ENCODE results near the gene SDR39U1. TPM values are rescaled to one million over a fixed set of nuclear protein-coding genes. Genes with fewer than 3 reads are reported as not detected.
"Not testable (repeated sequence)": the region's sequence is repeated elsewhere in the genome, so short reads cannot be mapped to it uniquely, and the experiment has no call there.

SDR39U1 gene
- total and polyA plus RNA-seq, 10 of the 15 experiments (the other 5 are each of a cell fraction or from before 2014, with no cell fraction given) = 14.0 to 89.3 (median 42.2) TPM

- Histone ChIP-seq H3K27ac (ENCODE audit: control insufficient read depth, insufficient read depth) (no peak overlapping the region), H3K27me3 (replicated peaks in 1 of 2; ENCODE audit: control insufficient read depth in 2 of 2, insufficient read depth in 2 of 2, low read length in 1 of 2) (no peaks in the 10 kb centered on the region), H3K79me2 (ENCODE audit: control insufficient read depth, insufficient read depth, low read length) (no peaks in the 10 kb centered on the region), H3K4me2 (ENCODE audit: control insufficient read depth, insufficient read depth) (no peak overlapping the region), H3K4me1 (ENCODE audit: control insufficient read depth, insufficient read depth, low read length) (no peaks in the 10 kb centered on the region), H2AFZ (ENCODE audit: control insufficient read depth, low read depth, low read length) (no peak overlapping the region), H3K9me3 (replicated peaks; ENCODE audit: control insufficient read depth, insufficient read depth, low read length) (no peaks in the 10 kb centered on the region), H3K36me3 (ENCODE audit: control insufficient read depth in 2 of 2, insufficient read depth in 2 of 2, low read length in 1 of 2) (no peaks in the 10 kb centered on the region; a peak in 1 of 4 replicates), H3K4me3 (no peak overlapping the region), H4K20me1 (ENCODE audit: control insufficient read depth, insufficient read depth) (no peaks in the 10 kb centered on the region), H3K9ac (ENCODE audit: control insufficient read depth, insufficient read depth, low read length) (no peak overlapping the region)
- ChIA-PET RAD21 (ENCODE audit: unreplicated experiment) (no interaction called here), POLR2A (no interaction called here), CTCF (no interaction called here), SMC1A (ENCODE audit: uncharacterized antibody, unreplicated experiment) (interaction anchor here (0.6 kb wide), 1 partner anchor 31 kb away, joined by 3 read pairs; no protein-coding TSS in a partner anchor)
- TF ChIP-seq LARP7 (IDR thresholded peaks at IDR 0.05) (no peak), CREB1 (IDR thresholded peaks at IDR 0.05; ENCODE audit: low read depth) (no peak), STAT1 (conservative IDR thresholded peaks at IDR 0.05) (no peak), RBBP5 (conservative IDR thresholded peaks at IDR 0.05) (no peak), GATAD2B (conservative IDR thresholded peaks at IDR 0.05; ENCODE audit: low read depth) (no peak), SIX5 (IDR thresholded peaks at IDR 0.05; ENCODE audit: low read depth, low read length, severe bottlenecking) (no peak), NKRF (conservative IDR thresholded peaks at IDR 0.05) (no peak), MXI1 (IDR thresholded peaks at IDR 0.05; ENCODE audit: low read depth, low read length) (no peak), BMI1 (IDR thresholded peaks at IDR 0.05; ENCODE audit: borderline replicate concordance) (no peak), RAD21 (IDR thresholded peaks at IDR 0.05; ENCODE audit: insufficient read depth, low read depth, low read length) (no peak), SPI1 (IDR thresholded peaks at IDR 0.05; ENCODE audit: borderline replicate concordance, insufficient read depth, low read depth, low read length) (no peak), SMAD5 (IDR thresholded peaks at IDR 0.05; ENCODE audit: low read depth) (no peak), EED (IDR thresholded peaks at IDR 0.05; ENCODE audit: low read depth) (no peak)
- no peak for ATAC-seq
- no TSS peak for BruUV-seq (replicated peaks)
- intact Hi-C loops (cut with micrococcal nuclease; ENCODE audit: unreplicated experiment) = no loop called here
- no peak for FAIRE-seq
- in situ Hi-C loops (cut with MboI) = loop anchor here (10.0 kb wide), 1 partner anchor 212 kb away; no protein-coding TSS in a partner anchor
- WGBS (ENCODE audit: insufficient coverage, insufficient replicate concordance, low lambda C conversion rate, missing lambda C conversion rate) = 65% methylated on average over 12 of the region's 12 CpGs
- DNase-seq (ENCODE audit: low read depth, low spot score) = no peak
These were observed 30.6 kb upstream of the SDR39U1 start for GRCh38 chr14:24473211-24473610.

- H4K20me1 ChIP-seq (ENCODE audit: control insufficient read depth, insufficient read depth); FAIRE-seq; RAD21 ChIA-PET (ENCODE audit: unreplicated experiment); H3K9me3 ChIP-seq (replicated peaks; ENCODE audit: control insufficient read depth, insufficient read depth, low read length); ATAC-seq; H3K79me2 ChIP-seq (ENCODE audit: control insufficient read depth, insufficient read depth, low read length); H3K27ac ChIP-seq (ENCODE audit: control insufficient read depth, insufficient read depth); intact Hi-C loops (cut with micrococcal nuclease; ENCODE audit: unreplicated experiment); H3K4me1 ChIP-seq (ENCODE audit: control insufficient read depth, insufficient read depth, low read length); H3K27me3 ChIP-seq (replicated peaks in 1 of 2; ENCODE audit: control insufficient read depth in 2 of 2, insufficient read depth in 2 of 2, low read length in 1 of 2); DNase-seq (ENCODE audit: low read depth, low spot score); H3K4me3 ChIP-seq; H3K36me3 ChIP-seq (ENCODE audit: control insufficient read depth in 2 of 2, insufficient read depth in 2 of 2, low read length in 1 of 2); POLR2A ChIA-PET; H3K4me2 ChIP-seq (ENCODE audit: control insufficient read depth, insufficient read depth); H2AFZ ChIP-seq (ENCODE audit: control insufficient read depth, low read depth, low read length); BruUV-seq (replicated peaks); H3K9ac ChIP-seq (ENCODE audit: control insufficient read depth, insufficient read depth, low read length): not testable (repeated sequence)
- no CpG with 5 or more reads among the region's 2 CpGs for WGBS (ENCODE audit: insufficient coverage, insufficient replicate concordance, low lambda C conversion rate, missing lambda C conversion rate)
- in situ Hi-C loops (cut with MboI) = loop anchor here (10.0 kb wide), 1 partner anchor 214 kb away; no protein-coding TSS in a partner anchor
- ChIA-PET SMC1A (ENCODE audit: uncharacterized antibody, unreplicated experiment) (interaction anchor here (1.1 kb wide), 1 partner anchor 10 kb away, joined by 3 read pairs; no protein-coding TSS in a partner anchor), CTCF (interaction anchor here (0.7 kb wide), 1 partner anchor 12 kb away, joined by 3 read pairs; no protein-coding TSS in a partner anchor)
These were observed 27.9 kb upstream of the SDR39U1 start for GRCh38 chr14:24470450-24470849.
